Stimulated activated CD4-positive, alpha-beta T cell treated with anti-CD3 and anti-CD28 coated beads, Interleukin-12 subunit alpha, Interleukin-12 subunit beta, amount 100 ng/mL, for 48 hours (primary cell): ENCODE measurements around the gene ZEB1.

Experiments
- DNase-seq, 3 donors: peaks; one replicate each; pipeline ENCODE4 v3.0.0-alpha.2; 2020; ENCODE audit warnings: low read depth in 2 of 3, low spot score in 1 of 3

Gene ZEB1

GRCh38 chr10:31318854-31319601, at the start of gene ZEB1:
Gene ZEB1 (plus strand): TSS chr10:31319216. CDS start chr10:31319235, 19 bp downstream.
- DNase-seq, result peak; percentile 84 to 87 (median 85)

GRCh38 chr10:31270954-31271353, 48.1 kb upstream of the ZEB1 start:
- DNase-seq, result no peak

GRCh38 chr10:31272841-31273240, 46.2 kb upstream of the ZEB1 start:
- DNase-seq, result no peak

GRCh38 chr10:31273789-31274188, 45.2 kb upstream of the ZEB1 start:
- DNase-seq, result no peak

- no peak for DNase-seq
Observed at GRCh38 chr10:31274310-31274709, 44.7 kb upstream of the ZEB1 start.

- no peak for DNase-seq
Observed at GRCh38 chr10:31278279-31278941, 40.6 kb upstream of the ZEB1 start.

GRCh38 chr10:31280972-31281371, 38.0 kb upstream of the ZEB1 start:
- no peak for DNase-seq

GRCh38 chr10:31288001-31288400, 31.0 kb upstream of the ZEB1 start:
- no peak for DNase-seq

- DNase-seq, result no peak
Observed at GRCh38 chr10:31288962-31289361, 30.1 kb upstream of the ZEB1 start.

- no peak for DNase-seq
Observed at GRCh38 chr10:31290386-31290785, 28.6 kb upstream of the ZEB1 start.

- no peak for DNase-seq
Observed at GRCh38 chr10:31291123-31291522, 27.9 kb upstream of the ZEB1 start.

- DNase-seq, result no peak
Observed at GRCh38 chr10:31294558-31294957, 24.5 kb upstream of the ZEB1 start.

- DNase-seq, result no peak
Observed at GRCh38 chr10:31296754-31297153, 22.3 kb upstream of the ZEB1 start.

GRCh38 chr10:31299119-31299518, 19.9 kb upstream of the ZEB1 start:
- DNase-seq, result no peak

GRCh38 chr10:31303212-31303611, 15.8 kb upstream of the ZEB1 start:
- no peak for DNase-seq

- DNase-seq, result no peak
Observed at GRCh38 chr10:31304291-31304970, 14.6 kb upstream of the ZEB1 start.

- DNase-seq, result no peak
Observed at GRCh38 chr10:31313396-31313795, 5.6 kb upstream of the ZEB1 start.

- DNase-seq, result no peak
Observed at GRCh38 chr10:31314256-31315150, 4.5 kb upstream of the ZEB1 start.

GRCh38 chr10:31315453-31315852, 3.6 kb upstream of the ZEB1 start:
- DNase-seq, result no peak

GRCh38 chr10:31317171-31317570, 1.8 kb upstream of the ZEB1 start:
- DNase-seq, result no peak
